PFSK-1 (cell line): ENCODE results near the gene ESPN.

ENCODE experiments used
- POLR2AphosphoS5 ChIP-seq: IDR thresholded peaks from 2 replicates; pipeline ENCODE4 v1.6.1; 2012; ENCODE audit warnings: low read depth, mild to moderate bottlenecking, control low read depth, low read length, moderate library complexity
- TAF1 ChIP-seq: IDR thresholded peaks from 2 replicates; pipeline ENCODE4 v1.6.1; 2012; ENCODE audit warnings: low read length, control low read depth, borderline replicate concordance; ENCODE audit not compliant: insufficient read depth
- TF ChIP-seq, protein P1 (sequence below), 2 experiments: IDR thresholded peaks; 2 replicates each; pipeline versions ENCODE4 v1.6.1 to v1.8.0; 2011 to 2012; ENCODE audit warnings: low read depth in 2 of 2, low read length in 2 of 2, control low read depth in 1 of 2, inconsistent platforms in 1 of 2, mild to moderate bottlenecking in 1 of 2, moderate library complexity in 1 of 2; ENCODE audit not compliant: insufficient read depth in 1 of 2

The ESPN gene

DNA sequence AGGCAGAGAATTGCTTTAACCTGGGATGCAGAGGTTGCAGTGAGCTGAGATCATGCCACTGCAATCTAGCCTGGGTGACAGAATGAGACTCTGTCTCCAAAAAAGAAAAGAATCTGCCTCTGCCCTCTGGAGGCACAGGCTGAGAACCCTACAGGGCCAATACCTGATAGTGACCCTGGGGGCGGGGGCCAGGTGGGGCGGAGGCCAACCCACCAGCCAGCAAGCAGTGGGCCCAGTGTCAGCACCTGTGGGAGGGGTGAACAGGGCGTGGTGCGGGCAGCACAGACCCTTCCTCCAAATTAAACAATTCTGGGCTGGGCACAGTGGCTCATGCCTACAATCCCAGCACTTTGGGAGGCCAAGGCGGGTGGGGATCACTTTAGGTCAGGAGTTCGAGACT is 85.9 kb downstream of the ESPN start:
- TF ChIP-seq, protein P1, sequence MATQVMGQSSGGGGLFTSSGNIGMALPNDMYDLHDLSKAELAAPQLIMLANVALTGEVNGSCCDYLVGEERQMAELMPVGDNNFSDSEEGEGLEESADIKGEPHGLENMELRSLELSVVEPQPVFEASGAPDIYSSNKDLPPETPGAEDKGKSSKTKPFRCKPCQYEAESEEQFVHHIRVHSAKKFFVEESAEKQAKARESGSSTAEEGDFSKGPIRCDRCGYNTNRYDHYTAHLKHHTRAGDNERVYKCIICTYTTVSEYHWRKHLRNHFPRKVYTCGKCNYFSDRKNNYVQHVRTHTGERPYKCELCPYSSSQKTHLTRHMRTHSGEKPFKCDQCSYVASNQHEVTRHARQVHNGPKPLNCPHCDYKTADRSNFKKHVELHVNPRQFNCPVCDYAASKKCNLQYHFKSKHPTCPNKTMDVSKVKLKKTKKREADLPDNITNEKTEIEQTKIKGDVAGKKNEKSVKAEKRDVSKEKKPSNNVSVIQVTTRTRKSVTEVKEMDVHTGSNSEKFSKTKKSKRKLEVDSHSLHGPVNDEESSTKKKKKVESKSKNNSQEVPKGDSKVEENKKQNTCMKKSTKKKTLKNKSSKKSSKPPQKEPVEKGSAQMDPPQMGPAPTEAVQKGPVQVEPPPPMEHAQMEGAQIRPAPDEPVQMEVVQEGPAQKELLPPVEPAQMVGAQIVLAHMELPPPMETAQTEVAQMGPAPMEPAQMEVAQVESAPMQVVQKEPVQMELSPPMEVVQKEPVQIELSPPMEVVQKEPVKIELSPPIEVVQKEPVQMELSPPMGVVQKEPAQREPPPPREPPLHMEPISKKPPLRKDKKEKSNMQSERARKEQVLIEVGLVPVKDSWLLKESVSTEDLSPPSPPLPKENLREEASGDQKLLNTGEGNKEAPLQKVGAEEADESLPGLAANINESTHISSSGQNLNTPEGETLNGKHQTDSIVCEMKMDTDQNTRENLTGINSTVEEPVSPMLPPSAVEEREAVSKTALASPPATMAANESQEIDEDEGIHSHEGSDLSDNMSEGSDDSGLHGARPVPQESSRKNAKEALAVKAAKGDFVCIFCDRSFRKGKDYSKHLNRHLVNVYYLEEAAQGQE (IDR thresholded peaks at IDR 0.05; ENCODE audit: insufficient read depth in 1 of 2, low read depth in 2 of 2, low read length in 2 of 2) = no peak
- no peak for TF ChIP-seq POLR2AphosphoS5
- TF ChIP-seq TAF1 = no peak
